ENCODE data around the gene C1QL4.
"Not testable (repeated sequence)": the region's sequence is repeated elsewhere in the genome, so short reads cannot be mapped to it uniquely, and the experiment has no call there.

Gene C1QL4

DNA sequence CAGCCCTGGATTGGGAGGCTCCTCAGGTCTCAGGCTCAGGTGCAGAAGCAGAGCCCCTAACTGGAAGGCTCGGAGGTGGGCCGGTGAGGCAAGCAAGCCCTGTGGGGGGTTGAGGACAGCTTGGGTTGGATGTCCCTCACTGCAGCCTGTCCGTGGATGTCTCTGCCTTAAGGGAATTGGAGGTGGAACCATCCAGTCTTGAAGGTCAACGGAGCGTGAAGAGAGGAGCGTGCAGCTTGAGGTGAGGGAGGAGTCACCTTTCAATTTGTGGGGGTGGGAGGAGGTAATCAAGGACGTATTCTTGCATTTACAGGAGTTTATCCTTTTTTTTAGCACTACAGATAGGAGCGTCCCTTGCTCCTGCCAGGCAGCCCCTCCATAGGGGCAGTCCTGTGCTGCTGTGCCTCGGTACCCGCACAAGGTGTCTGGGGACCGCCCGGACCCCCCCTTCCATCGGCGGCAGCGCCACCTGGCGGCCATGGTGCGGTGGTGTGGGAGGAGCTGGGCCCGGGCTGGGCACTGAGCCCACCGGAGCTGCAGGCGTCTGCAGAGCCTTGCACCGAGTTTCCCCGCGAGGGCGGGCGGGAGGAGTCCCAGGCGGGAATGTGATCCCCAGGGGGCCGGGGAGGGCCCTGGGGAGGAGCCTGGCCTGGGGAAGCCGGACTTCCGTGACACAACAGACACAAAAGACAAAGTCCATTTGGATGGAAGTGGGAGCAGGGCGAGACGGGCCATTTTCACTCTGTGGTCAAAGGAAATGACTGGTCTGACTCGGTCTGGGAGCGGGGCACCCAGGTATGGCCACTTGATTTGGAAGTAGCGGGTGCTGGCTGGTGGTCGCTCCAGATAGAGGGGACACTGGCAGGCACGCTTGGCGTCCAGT, 10.6 kb upstream of the C1QL4 start:
- peak; percentile 81 for DNase-seq

DNA sequence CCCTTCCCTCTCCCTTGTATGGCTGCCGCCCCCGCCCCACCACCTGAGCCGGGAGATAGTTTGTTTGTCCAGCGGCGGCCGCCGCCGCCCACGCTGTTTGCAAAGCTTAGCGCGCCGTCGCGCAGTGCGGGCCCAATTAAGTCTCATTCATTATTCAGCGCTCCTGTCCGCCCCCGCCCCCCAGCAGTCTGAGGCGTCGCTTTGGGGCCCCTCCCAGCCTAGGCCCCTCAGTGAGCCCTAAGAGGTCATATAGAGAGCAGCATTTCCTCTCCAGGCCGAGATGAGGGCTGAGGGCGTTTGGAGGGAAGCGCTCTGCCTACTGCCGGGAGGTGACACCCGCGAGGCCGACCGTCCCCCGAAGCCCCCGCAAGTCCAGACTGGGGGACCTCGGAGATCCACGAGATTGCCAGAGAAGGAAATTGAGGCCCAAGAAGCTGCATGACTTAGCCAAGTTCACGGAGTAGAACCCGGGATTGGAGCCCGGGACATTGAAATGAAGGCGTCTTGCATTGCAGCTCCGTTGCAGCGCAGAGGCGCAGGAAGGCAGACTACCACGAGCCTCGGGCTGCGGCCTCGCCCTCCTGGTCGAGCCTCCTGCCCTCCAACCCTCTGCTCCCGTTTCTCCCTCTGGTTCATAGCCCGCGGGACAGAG, 9.8 kb upstream of the C1QL4 start, which contains the start of gene DNAJC22:
TSS of gene DNAJC22 (plus strand) at position 230 of the 652 bp plus-strand sequence. CDS start 1,985 bp downstream, outside the sequence.
- DNase-seq, result peak; percentile 28

DNA sequence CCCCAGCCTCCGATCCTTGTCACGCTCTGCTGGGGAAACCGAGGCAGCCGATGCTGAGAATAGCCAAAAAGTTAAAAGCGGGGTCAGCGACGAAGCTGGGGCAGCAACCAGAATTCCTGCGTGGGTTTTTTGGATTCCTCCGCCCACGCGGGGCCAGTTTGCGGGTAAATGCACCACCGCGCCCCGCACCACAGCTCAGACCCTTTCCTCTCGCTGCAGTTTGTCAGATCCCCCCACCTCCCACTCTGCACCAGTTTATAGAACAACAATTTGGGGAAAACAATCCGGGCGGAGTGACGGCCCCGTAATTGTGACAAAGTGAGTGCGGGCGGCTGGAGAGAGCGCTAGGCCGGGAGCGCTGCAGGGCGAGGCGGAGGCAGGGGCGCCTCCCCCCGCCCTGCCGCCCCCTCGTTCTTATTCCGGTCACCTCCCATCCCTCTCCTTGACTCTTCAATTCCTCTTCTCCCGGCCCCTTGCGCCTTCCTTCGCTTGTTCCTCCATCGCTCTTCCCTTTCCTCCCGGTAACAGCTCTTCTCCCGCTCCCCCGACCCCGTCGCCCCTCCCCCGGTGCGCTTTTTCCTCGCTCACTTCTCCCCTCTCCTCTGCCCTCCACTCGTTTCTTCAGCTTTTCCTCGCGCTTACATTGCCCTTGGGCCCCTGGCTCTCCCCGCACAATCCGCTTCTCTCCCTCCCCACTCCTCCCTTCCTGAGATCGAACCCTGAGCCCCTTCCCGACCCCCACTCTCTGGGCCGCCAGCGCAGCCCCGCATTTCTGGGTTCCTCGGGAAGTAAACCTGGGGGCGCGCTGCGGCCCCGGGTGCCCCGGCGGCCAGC, 9.1 kb upstream of the C1QL4 start:
- DNase-seq, result no peak

DNA sequence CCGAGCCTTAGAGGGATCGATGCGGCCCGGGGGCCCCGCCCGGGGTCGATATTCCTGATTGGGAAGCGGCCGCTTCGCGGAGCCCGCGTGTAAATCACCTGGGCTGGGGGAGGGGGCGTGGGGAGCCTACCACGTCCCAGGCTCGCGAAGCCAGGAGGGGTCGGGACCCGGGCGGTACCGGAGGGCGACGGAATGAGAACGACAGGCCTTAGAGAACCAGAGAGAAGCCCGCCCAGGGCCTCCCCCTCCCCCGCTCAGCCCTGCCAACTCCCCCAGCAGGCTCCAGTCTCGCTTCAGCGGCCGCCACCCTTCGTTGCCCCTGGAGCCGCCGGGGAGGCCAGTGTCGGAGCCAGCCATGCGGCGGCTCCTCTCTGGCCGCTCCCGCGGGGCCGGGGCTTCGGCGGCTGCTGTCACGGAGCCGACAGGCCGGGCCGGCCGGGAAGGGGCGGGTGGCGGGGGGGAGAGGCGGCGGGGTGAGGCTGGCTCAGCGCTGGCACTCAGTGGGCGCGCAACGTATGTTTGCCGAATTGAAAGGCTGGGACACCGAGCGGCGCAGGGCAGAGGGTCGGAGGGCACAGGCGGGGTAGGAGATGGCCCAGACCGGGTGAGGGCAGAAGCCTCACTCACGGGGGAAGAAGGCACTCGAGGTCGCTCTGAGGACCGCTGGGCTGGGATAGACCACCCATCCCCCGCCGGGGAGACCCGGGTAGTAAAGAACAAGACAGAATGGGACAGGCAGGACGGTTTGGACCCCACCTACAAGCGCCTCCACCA, 8.2 kb upstream of the C1QL4 start:
- DNase-seq, result no peak

DNA sequence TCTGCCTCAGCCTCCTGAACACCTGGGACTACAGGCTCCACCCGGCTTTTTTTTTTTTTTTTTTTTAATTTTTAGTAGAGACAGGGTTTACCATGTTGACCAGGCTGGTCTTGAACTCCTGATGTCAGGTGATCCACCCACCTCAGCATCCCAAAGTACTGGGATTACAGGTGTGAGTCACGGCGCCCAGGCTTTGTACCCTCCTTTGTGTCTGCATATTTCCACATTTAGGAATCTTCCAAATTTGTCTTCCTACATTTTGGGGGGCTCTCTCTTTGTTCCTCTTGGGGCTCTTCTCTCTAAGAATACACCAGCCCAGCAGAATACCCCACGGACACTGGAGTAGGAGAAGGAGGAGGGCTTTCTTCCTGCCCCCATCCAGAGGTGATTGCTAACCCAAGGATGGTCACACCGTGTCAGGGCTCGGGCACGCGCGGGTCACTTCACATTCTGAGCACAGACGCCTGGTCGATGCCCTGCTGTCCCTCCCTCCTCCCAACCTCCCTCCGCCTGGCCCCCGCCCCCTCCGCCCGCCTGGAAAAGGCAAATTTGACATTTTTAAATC, 7.6 kb upstream of the C1QL4 start:
- DNase-seq, result no peak

DNA sequence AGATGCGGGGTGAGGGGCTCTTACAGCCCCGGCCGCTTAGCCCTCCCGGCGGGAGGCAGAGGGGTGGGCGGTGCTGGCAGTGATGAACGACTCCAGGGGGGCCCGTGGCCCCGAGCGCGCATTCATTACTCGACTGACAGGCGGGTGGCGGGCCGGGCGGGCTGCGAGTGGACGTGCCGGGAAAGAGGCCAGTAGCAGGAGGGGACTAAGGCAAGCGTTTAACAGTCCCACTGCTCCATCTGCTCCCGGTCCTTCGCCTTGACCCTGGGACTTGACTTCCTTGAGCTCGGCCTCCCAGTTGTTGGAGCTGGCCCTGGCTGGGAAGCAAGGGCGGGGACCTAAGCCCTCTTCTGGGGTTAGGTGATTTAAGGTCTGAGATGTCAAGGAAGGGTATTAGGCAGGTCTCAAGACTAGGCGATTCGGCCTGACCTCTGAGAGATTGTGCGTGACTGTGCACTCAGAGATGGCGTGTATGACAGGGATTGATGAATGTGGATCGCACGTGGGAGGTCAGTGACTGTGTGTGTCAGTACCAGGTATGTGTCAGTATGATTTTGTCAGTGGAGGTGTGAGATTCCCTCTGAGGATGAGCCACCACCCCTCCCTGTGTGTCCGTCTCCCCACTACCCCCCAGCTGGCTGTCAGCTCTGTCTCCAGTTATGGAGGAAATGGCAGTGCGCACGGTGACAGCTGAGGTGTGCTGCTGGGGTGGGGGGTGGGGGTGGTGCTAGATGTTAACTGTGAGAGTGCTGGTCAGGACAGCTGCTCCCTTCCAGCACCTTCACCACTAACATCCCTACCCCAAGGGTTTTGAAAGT, 6.1 kb upstream of the C1QL4 start:
- peak; percentile 25 for DNase-seq

DNA sequence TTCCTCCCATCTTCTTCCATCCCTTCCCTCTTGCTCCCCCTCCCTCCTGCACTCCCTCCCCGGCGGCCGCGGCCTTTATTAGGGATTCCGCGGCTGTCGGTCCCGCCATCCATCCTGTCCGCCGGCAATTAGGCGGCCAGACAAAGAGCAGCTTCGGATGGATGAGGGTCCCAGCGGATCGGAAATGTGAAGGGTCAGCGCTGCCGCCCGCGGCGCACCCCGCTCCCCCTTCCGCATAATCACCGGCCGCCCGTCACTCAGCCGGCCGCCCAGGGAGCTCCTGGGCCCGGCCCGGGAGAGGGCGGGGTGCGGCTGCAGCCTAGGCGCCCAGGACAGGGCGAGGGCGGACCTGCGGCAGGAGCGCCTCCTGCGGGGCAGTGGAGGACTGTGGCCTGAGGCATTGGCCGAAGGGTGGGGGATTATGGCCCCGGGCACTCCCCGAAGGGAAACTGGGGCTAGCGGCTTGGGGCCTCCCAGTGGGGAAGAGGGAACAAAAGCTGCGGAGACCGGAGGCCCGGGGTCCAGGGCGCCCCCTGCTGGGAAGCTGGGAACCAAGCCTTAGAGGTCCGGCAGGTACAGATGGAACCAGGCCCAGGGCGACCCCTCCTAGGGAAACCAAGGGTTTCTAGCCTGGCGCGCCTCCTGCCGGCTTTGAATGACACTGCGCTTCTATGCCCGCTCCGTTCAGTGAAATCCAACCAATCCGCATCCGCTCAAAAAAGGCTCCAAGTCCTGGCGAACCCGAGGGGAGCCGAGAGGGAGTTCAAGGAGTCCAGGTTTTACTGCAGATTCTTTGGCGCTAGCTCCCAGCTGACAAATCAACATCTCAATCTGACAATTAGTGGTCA, 5.3 kb upstream of the C1QL4 start:
- DNase-seq, result peak; percentile 80

DNA sequence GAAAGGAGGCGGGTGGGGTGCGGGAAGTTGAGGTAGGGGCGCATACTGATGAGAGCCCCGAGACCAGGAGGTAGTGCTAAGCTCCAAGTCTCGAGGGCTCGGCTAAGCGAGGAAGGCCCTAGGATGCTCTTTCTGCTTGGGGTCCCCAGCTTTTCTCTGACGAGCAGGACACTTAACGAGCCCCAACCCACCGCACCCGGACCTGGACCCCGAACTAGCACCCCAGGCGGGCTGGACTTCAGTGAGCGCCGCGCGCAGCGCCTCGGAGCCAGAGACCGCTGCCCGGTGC, 4.7 kb upstream of the C1QL4 start:
- DNase-seq, result no peak

DNA sequence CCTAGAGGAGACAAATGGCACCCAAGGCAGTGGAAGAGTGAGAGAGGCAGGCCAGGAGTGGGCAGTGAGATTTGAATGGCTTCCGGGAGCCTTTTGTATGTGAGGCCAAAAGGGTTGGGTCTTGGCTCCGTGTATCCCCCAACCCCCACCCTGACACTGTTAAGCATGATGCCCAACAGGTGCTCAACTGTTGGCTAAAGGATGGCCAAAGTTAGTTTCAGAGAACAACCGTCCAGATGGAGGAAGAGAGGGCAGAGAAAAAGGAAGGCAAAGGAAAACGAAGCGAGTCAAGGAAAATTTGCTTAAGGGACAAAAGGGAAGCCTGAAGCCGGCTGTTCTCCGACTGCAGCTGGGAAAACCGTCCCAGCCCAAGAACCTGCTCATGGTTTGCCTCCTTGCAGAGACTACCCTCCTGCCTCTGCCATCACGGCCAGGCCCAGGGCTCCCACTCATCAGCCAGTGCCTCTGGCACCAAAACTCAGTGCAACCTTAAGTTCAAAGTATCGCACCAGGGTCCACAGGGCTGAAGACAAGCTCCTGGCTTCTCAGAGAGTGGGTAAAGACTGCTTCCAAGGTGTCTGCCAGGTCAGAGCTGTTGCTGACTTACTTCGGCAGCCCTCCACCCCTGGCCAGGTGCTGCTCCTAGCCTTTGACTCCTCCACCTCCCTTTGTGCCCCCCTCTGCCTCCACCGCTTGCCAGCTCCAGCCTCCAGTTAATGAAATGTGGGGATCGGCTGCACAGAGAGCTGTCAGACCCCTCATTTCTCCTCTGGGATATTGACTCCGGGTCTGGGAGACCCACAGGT, 4.2 kb upstream of the C1QL4 start:
- no peak for DNase-seq

DNA sequence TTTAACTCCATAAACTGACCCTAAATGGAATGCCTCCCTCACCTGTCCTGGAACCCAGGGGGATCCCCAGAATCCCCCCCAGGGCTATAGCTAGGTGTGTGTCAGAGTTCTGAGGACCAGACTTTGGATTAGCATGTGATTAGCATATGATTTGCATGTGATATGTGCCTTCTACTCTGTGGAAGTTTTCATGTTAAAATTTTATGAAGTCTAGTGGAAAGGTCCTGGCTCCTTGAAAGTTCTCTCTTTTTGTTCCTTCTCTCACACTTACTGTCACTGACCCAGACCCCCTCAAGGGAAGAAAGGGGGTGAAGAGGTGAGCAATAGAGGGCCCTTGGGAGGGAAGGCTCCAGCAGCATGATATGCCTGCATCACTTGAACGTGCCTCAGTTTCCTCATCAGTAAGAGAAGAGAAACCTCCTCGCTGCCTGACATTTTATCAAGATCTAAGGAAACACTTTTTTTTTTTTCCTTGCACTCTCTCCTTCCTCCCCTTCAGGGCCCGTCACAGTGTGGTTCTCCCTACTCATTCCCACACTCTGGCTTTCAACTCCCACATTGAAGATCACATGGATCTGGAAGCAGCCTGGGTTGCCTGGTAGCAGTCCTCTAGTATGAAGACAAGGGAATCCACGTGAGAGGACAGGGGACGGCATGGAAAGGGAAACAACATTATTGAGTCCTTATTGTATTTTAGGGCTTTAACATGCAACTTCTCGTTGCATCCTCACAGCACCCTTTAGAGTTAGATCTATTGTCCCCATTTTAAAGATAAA, 3.3 kb upstream of the C1QL4 start:
- DNase-seq, result no peak

DNA sequence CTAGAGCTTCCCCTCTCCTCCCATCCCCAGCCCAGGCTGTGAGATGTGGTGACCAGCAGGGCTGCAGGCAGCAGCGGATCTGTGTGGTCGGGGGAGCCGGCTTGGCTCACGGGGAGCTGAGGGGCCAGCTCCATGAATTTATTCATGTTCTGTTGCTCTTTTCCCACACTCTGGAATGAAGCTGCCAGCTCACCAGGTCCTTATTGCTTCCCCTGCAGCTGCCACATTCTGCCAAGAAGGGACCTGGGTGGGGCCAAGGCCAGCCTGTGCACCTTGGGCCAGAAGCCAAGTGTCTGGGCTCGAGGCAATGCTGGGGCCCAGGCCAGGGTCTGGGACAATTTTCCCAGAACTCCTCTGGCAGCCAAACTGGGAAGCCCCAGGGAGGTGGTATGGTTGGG, 2.5 kb upstream of the C1QL4 start:
- no peak for DNase-seq

DNA sequence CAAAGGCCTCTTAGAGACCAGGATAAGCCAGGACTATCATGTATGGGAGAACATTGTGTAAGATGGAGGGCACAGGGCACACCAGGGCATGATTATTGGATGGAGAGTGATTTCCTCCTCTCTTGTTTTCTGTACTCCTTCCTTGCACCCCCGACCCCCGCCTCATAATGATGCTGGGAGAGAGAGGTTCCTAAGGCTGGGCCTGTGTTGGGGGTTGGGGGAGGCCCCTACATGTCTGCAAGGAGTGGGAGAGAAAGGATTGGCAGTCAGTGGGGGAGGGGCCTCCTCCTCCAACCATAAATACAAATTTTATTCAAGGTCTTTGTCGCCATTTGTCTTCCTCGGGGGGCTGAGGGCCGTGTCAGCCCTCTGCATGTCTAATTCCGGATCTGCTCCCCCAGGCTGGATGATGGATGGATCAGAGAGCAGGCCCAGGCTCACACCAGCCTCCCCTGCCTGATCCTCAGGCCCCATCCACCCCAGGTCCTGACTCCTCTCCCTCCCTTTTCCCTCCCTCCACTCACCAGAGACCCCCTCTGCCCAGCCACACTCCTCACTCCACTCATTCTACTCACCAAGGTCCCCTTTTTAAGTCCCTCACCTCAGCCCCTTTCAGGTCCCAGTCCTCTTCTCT, 2.0 kb upstream of the C1QL4 start:
- DNase-seq, result no peak

DNA sequence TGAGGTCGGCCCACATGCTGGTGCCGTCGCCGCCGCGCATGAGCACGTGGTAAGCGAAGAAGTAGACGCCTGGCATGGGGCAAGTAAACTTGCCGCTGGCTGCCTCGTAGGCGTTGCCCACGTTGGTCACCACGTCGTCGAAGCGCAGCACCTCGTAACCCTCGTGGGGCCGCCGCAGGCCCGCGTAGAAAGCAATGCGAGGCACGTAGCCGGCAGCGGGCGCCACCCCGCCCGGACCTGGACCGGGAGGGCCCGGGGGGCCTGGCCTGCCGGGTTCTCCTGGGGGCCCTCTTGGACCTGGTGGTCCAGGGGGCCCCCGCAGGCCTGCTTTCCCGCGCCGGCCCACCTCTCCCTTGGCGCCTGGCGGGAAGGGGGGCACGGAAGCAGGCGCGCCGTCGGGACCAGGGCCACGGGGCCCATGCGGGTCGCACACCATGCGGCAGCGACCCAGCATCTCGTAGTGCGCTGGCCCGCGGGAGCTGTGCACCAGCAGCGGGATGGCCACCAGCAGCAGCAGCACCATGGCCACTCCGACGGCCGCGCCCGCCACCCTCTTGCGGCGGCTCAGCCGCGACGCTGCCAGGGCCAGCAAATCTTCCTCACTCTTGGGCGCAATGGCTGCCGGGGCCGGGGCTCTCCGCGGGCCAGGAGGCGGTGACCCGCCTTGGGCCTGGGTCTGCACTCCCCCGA, 888 bp downstream of the C1QL4 start:
- DNase-seq, result no peak

DNA sequence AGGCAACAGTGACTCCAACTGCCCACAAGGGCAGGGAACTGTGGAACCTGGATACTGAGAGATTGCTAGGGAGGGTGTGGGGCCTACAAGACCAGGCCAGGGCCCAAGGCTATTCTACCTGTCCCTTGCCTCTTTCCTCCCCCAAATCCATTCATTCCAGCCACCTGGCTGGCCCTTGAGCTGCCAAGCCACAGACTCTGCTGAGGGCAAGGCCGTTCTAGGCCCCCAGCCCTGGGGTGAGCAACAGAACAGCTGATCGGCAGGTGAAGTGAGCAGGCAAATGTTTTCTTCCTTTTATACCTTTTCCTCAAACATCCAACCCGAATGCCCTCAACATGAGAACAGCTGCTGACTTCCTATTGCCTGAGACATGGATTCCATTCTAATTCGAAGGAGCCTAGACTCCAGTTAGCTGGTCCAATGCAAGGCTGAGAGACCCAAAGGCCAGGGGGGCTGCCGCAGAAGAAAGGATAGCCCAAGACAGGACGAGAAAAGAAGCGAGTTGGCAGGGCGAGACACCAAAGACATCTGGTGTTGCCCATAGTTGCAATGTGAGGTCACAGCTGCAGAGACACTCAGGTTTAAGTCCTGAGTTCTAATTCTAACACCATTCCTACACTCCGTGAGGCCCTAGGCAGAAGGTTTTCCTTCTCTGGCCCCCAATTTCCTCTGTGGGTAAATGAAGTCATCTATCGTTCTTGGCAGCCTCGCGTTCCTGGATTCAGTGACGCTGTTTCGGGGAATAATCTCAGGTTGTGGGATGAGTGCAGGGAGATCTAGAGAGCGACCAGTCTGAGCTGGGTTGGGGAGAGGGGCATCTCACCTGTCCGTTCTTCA, 1.7 kb downstream of the C1QL4 start:
- DNase-seq, result no peak

DNA sequence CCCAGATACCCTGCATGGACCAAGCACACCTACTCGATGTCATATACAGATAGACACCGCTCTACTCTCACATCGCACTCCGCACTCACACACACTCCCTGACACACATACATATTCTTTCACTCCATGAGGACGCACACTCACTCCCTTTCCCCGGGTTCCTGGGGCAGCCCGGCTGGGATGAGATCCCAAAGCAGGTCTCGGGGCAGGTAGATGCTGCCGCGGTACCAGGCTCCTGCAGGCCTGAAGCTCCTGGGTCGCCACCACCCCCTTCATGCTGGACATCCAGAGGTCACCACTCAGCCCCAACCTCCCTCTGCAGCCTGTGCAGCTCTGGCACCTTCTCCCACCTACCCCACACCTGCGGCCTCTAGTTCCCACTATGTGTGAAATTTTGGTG, 2.3 kb downstream of the C1QL4 start:
- DNase-seq, result no peak

DNA sequence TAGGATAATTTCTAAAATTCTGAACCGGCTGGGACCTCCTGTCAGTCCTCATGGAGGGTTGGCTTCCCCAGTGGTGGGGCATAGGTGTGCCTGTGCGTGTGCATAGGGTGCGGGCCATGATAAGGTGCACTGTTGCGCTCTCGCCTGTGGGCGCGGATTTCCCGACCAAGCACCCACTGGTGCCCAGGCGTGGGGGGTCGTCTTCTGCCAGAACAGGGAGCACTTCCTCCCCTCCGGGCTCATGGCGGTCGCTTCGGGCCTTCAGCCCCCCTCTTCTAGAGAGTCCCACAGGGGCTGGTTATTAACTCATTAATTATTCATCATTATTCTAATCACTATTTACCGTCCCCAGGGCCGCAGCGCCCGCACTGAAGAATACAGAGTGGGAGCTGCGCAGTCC, 2.8 kb downstream of the C1QL4 start:
- no peak for DNase-seq

DNA sequence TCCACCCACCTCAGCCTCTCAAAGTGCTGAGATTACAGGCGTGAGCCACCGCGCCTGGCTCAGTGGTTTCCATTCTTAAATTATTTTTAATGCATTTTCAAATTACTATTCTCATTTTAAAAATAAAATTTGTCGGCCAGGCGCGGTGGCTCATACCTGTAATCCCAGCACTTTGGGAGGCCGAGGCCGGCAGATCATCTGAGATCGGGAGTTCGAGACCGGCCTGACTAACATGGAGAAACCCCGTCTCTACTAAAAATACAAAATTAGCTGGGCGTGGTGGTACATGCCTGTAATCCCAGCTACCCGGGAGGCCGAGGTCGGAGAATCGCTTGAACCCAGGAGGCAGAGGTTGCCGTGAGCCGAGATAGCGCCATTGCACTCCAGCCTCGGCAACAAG, 3.2 kb downstream of the C1QL4 start:
- not testable (repeated sequence) for DNase-seq
